Upper lobe of left lung (tissue), 6 donors: ENCODE data around the gene ABHD8. TPM values are rescaled to one million over a fixed set of nuclear protein-coding genes. Genes with fewer than 3 reads are reported as not detected.

Experiments used
- ATAC-seq, 2 donors: fragments of 200-7000 bp; cut with Tn5 transposase; one replicate each; pipeline ENCODE4 v1.9.1; 2022; ENCODE audit warnings: mild to moderate bottlenecking in 2 of 2, moderate library complexity in 2 of 2; ENCODE audit not compliant: low FRiP score in 2 of 2
- DNase-seq, 2 donors: peaks; one replicate each; pipeline ENCODE4 v3.0.0-alpha.2; 2019 to 2020
- H3K27ac ChIP-seq, 4 donors: fragments of 200-600 bp; sonication (generic); one replicate each; pipeline ENCODE4 v1.5.1; 2016 to 2019
- H3K27me3 ChIP-seq, 4 donors: fragments of 200-600 bp; sonication (generic); one replicate each; pipeline ENCODE4 v1.5.1; 2017 to 2019
- H3K36me3 ChIP-seq, 4 donors: fragments of 200-600 bp; sonication (generic); one replicate each; pipeline ENCODE4 v1.5.1; 2016 to 2019
- H3K4me1 ChIP-seq, 4 donors: fragments of 200-600 bp; sonication (generic); one replicate each; pipeline ENCODE4 v1.5.1; 2018 to 2019
- H3K4me3 ChIP-seq, 4 donors: fragments of 200-600 bp; sonication (generic); one replicate each; pipeline ENCODE4 v1.5.1; 2017 to 2019; ENCODE audit warnings: mild to moderate bottlenecking in 2 of 4, moderate library complexity in 1 of 4
- H3K9me3 ChIP-seq, 4 donors: fragments of 200-600 bp; sonication (generic); one replicate each; pipeline ENCODE4 v1.5.1; 2018 to 2019
- EP300 ChIP-seq, 4 donors: sonication (generic); formaldehyde crosslinking; IDR thresholded peaks; one replicate each; pipeline ENCODE4 v1.5.1; 2017; ENCODE audit warnings: antibody characterized with exemption in 4 of 4, control low read depth in 2 of 4
- POLR2A ChIP-seq, 4 donors: fragments of 450-650 bp; IDR thresholded peaks; one replicate each; pipeline ENCODE4 v1.5.1; 2016 to 2017; ENCODE audit warnings: antibody characterized with exemption in 4 of 4, mild to moderate bottlenecking in 2 of 4
- POLR2AphosphoS5 ChIP-seq, 2 donors: sonication (generic); formaldehyde crosslinking; IDR thresholded peaks; one replicate each; pipeline ENCODE4 v1.5.1; 2017; ENCODE audit warnings: antibody characterized with exemption in 2 of 2
- WGBS, 2 donors: methylation state at CpG; one replicate each; pipeline ENCODE4 v1.1.5; 2017 to 2018; 5-methylcytosine and 5-hydroxymethylcytosine counted together
- total RNA-seq, 6 donors: library from RNA; depleted of rRNA in 4 of 6; stranded (reverse); fragments of >200 nt in 4 of 6; gene quantifications; one replicate each; pipeline versions ENCODE4 v1.1.0 to v1.2.1, GENCODE V29; 2016 to 2021
- TF ChIP-seq, protein P1 (sequence below), 6 experiments: fragments of 450-650 bp in 4 of 6; fragments of 200-600 bp in 2 of 6; sonication (generic) in 2 of 6; IDR thresholded peaks; one replicate each; pipeline ENCODE4 v1.5.1; 2016 to 2019; ENCODE audit warnings: antibody characterized with exemption in 6 of 6
- donor health status: DM: no; HTN: no; CAD: no; lungs with moderate emphysema.
- donor health status: DM: no; HTN: yes; CAD: no; lungs with severe emphysema.

The ABHD8 gene
- total RNA-seq, 6 donors from 2014 or later = 19.7 to 23.4 (median 21.2) TPM

DNA sequence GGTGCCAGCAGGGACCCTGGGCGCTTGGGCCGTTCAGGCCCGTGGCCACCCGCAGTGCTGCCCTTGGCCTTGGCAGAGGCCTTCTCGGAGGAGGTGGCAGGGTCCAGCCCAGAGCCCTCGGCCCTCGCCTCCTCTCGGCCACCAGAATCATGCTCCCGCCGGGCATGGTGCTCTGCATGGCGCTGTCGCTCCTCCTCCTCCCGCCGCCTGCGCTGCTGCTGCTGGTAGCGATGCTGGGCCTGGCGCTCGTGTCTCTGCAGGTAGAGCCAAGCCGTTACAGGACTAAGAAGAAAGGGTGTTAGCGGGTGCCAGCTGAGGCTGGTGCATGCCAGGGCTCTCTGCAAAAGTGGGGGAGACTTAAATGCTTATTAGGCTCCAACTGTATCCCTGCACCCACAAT lies 21.9 kb upstream of the ABHD8 start:
- 96 to 97% methylated on average over 15 to 20 of the region's 20 CpGs for WGBS, 2 donors
- peaks cover 0 to 9% (median 2%) of the 10 kb centered on the region in 4 donors for H3K27me3 ChIP-seq
- ATAC-seq (no peak), DNase-seq (no peak)
- H3K4me3 ChIP-seq = no peak overlapping the region
- H3K27ac ChIP-seq = no peak overlapping the region
- H3K9me3 ChIP-seq = no peaks in the 10 kb centered on the region
- peaks cover 8 to 27% (median 13%) of the 10 kb centered on the region in 4 donors for H3K4me1 ChIP-seq
- TF ChIP-seq, protein P1, sequence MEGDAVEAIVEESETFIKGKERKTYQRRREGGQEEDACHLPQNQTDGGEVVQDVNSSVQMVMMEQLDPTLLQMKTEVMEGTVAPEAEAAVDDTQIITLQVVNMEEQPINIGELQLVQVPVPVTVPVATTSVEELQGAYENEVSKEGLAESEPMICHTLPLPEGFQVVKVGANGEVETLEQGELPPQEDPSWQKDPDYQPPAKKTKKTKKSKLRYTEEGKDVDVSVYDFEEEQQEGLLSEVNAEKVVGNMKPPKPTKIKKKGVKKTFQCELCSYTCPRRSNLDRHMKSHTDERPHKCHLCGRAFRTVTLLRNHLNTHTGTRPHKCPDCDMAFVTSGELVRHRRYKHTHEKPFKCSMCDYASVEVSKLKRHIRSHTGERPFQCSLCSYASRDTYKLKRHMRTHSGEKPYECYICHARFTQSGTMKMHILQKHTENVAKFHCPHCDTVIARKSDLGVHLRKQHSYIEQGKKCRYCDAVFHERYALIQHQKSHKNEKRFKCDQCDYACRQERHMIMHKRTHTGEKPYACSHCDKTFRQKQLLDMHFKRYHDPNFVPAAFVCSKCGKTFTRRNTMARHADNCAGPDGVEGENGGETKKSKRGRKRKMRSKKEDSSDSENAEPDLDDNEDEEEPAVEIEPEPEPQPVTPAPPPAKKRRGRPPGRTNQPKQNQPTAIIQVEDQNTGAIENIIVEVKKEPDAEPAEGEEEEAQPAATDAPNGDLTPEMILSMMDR (IDR thresholded peaks at IDR 0.05) = no peak
- TF ChIP-seq EP300 (IDR thresholded peaks at IDR 0.05) = no peak
- TF ChIP-seq POLR2A (IDR thresholded peaks at IDR 0.05) = no peak
- no peak for TF ChIP-seq POLR2AphosphoS5 (IDR thresholded peaks at IDR 0.05)
- peaks cover 7 to 22% (median 17%) of the 10 kb centered on the region in 4 donors for H3K36me3 ChIP-seq

DNA sequence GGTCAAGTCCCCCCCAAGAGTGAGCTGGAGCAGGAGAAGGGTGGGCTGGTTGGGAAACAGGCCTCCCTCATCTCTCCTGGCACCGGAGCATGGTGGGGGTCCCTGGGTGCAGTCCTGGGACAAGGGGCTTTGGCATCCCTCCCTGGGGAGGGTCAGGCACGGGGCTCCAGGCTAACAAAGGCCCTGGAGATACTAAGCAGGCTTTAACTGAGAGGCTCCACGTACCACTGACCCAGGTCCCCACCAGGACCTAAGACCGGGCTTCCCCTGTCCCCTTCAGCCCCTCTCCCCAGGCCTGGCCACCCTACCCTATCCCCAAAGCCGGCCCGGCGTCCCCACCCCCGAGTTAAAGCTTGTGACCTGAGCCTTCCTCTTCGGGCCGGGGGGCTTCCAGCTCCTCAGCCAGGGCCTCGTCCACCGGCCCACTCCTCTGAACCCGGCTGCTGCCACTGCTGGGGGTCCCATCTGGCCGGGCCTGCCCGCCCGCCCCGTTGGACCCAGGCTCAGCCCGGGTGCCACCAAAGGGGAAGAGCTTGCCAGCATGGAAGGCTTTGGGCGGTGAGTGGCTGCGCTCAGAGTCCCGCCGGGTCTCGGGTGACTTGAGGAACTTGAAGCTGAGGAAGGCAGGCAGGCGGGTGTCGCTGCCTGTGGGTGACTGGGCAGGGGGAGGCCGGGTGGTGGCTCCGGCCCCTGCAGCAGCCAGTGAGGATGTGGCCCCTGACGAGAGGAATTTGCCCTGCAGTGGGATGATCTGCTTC lies 21.3 kb upstream of the ABHD8 start:
- Histone ChIP-seq H3K27me3 (peaks cover 0 to 9% (median 2%) of the 10 kb centered on the region in 4 donors), H3K4me3 (no peak overlapping the region), H3K4me1 (peaks cover 8 to 26% (median 13%) of the 10 kb centered on the region in 4 donors), H3K9me3 (no peaks in the 10 kb centered on the region), H3K27ac (peak overlapping the region in 1 of 4 donors; percentile 12), H3K36me3 (peaks cover 12 to 28% (median 23%) of the 10 kb centered on the region in 4 donors)
- ATAC-seq (no peak), DNase-seq (no peak)
- no peak for TF ChIP-seq POLR2AphosphoS5 (IDR thresholded peaks at IDR 0.05)
- TF ChIP-seq EP300 (IDR thresholded peaks at IDR 0.05) = no peak
- TF ChIP-seq, protein P1 (IDR thresholded peaks at IDR 0.05) = no peak
- TF ChIP-seq POLR2A (IDR thresholded peaks at IDR 0.05) = no peak
- 87 to 89% methylated on average over 18 to 28 of the region's 28 CpGs for WGBS, 2 donors

DNA sequence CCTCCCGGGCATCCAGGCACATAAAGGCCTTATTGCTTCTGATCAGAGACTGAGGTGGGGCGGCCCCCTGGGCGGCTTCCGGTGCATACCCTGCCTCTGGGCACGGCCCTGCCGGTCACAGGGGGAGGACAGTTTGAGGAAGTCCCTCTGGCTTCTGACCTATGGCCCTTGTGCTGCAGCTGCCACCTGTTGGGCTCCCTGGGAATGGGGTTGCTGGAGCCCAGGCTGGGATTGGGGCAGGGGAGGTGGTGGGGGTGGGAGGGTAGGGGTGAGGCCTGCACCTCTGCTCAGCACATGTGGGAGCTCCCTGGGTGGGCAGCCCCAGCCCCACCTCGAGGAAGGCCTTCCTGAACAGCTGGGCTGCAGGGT lies 20.7 kb upstream of the ABHD8 start:
- peaks cover 0 to 5% (median under 1%) of the 10 kb centered on the region in 4 donors for H3K27me3 ChIP-seq
- peaks cover 7 to 20% (median 9%) of the 10 kb centered on the region in 4 donors for H3K4me1 ChIP-seq
- WGBS, 2 donors = 60 to 61% methylated on average over 1 to 7 of the region's 7 CpGs
- peak overlapping the region in 2 of 4 donors; percentile 12 to 50 for H3K27ac ChIP-seq
- DNase-seq = no peak
- peaks cover 12 to 34% (median 28%) of the 10 kb centered on the region in 4 donors for H3K36me3 ChIP-seq
- no peak for ATAC-seq
- no peaks in the 10 kb centered on the region for H3K9me3 ChIP-seq
- peak overlapping the region in 1 of 4 donors; percentile 25 for H3K4me3 ChIP-seq
- TF ChIP-seq POLR2A (IDR thresholded peaks at IDR 0.05) (no peak), POLR2AphosphoS5 (IDR thresholded peaks at IDR 0.05) (no peak), EP300 (IDR thresholded peaks at IDR 0.05) (no peak)
- TF ChIP-seq, protein P1 (IDR thresholded peaks at IDR 0.05) = no peak

DNA sequence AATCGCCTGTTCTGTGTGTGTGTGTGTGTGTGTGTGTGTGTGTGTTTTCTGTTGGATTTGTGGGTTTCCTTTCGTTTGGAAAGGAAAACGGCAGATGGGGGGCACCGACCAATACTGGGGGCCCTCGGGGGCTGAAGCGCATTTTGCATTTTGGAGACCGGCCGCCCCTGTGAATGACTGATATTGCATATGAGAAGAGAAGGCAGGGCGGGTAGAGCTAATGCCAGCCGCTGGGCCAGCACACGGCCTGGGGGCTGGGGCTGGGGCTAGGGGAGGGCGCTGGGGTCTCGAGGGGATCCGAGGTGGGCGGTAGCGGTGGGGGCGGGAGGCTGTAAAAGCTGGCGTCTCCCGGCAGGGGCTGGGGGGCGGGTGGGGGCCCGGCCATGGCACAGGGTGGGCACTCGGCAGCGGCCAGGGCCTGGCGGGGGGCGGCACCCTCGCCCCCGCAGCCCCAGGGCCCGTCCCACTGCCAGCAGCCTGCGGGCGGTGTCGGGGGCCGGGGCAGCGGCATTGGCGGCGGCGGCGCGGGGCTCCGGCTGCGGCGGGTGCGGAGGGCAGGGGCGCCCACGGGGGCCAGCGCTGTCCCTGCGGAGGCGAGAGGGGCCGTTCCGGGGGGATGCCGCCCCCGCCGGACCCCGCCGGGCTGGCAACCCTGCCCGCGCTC lies 20.2 kb upstream of the ABHD8 start:
- TF ChIP-seq, protein P1 (IDR thresholded peaks at IDR 0.05) = no peak
- TF ChIP-seq EP300 (IDR thresholded peaks at IDR 0.05) (no peak), POLR2A (IDR thresholded peaks at IDR 0.05) (no peak), POLR2AphosphoS5 (IDR thresholded peaks at IDR 0.05) (no peak)
- peak overlapping the region in 2 of 4 donors; percentile 12 to 50 for H3K27ac ChIP-seq
- peak in 1 of 2 donors; percentile 85 for DNase-seq
- peaks cover 3 to 15% (median 6%) of the 10 kb centered on the region in 4 donors for H3K4me1 ChIP-seq
- peak overlapping the region in 1 of 4 donors; percentile 25 for H3K4me3 ChIP-seq
- H3K36me3 ChIP-seq = peaks cover 12 to 38% (median 28%) of the 10 kb centered on the region in 4 donors
- ATAC-seq = no peak
- no peaks in the 10 kb centered on the region for H3K9me3 ChIP-seq
- H3K27me3 ChIP-seq = peaks cover 0 to under 1% (median 0%) of the 10 kb centered on the region in 4 donors
- 42 to 71% methylated on average over 16 to 38 of the region's 56 CpGs for WGBS, 2 donors
